ENCODE data around the gene NT5DC2.

- TF ChIP-seq CTCF (IDR thresholded peaks at IDR 0.05) (no peak), POLR2A (IDR thresholded peaks at IDR 0.05) (no peak)
These were observed 7.4 kb upstream of the NT5DC2 start for GRCh38 chr3:52541050-52541449.
